GM19395 (cell line): ENCODE measurements around the gene AP1G2.

Experiments used
- ATAC-seq: cut with Tn5 transposase; IDR thresholded peaks from one replicate; pipeline ENCODE4 v1.9.1; 2021; ENCODE audit warnings: mild to moderate bottlenecking, moderate library complexity; ENCODE audit not compliant: unreplicated experiment

The AP1G2 gene

GRCh38 chr14:23520899-23521533 lies 46.6 kb downstream of the AP1G2 start:
- no peak for ATAC-seq

- no peak for ATAC-seq
Measured at GRCh38 chr14:23518709-23519108, 48.9 kb downstream of the AP1G2 start.

- no peak for ATAC-seq
Measured at GRCh38 chr14:23517650-23518326, 49.8 kb downstream of the AP1G2 start.

DNA sequence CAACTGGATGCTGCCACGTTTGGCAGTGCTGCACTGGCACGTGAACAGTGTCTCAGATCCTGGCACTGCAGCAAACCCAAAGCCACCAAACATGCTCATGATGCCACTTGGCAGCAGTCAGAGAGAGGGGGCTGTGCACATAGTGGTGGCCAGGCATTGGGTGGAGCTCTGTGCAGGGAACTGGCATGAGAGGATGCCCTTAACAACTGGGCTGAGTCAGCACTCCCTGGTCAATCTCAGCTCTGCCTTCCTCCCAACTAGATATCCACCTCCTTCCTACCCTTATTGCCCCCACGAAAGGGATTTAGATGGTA lies 53.0 kb downstream of the AP1G2 start:
- ATAC-seq, result no peak

GRCh38 chr14:23513818-23514643 lies 53.6 kb downstream of the AP1G2 start:
- ATAC-seq, result no peak

DNA sequence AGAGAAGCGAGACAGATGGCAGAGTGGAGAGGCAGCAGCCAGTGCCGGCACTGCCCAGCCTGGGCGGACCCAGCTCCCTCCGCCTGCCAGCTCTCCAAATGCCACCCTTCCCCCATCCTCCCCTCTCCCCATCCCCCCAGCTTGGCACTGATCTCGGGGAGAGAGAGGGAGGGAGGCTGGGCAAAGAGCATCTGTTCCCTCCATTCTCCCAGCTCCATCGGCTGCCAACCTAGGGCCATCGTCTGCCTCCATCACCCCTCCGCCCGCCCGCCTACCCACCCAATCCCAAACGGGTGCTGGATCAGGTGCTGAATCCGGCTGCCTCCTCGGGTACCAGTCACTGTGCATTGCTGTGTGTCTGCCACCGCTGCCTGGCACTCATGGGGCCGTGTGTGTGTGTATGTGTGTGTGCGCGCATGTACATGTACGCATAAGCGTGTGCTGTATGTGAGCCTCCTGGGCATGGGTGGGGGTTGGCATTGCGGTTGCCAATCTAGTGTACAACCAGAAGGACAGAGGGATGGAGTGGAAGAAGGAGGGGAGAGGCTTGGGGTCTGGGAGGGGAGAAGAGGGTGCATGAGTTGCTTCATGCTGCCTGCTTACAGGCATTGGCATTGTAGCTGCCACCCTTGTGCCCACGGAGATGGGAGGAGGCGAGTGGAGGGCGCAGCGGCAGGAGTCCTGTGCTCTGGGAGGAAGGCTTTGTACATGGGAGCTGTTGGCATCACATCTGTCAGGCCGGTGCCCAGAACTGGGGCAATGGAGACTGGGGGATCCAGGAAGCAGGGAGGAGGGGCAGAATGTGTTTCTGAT lies 54.4 kb downstream of the AP1G2 start:
- no peak for ATAC-seq

DNA sequence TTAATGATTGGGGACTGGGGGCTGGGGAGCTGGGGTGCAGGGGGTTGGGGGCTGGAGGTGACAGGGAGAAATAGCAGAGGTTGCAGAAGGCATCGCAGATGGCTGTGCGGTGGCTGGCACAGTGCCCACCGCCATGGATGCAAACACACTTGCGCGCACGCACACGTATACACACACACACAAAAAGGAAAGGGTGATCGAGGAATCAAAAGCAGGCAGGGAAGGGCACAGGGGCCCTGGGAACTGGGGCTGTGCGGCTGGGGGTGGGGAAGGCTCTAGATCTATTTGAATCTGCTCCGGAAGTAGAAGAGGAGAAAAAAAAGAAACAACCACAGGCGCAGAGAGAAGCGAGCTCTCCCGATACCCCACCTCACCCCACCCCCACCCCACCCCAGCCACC lies 55.4 kb downstream of the AP1G2 start:
- ATAC-seq, result no peak
